Glutamatergic neuron (in vitro differentiated cells): ENCODE measurements around the gene GFY. TPM values are rescaled to one million over a fixed set of nuclear protein-coding genes. Genes with fewer than 3 reads are reported as not detected.
A peak's percentile ranks its signal among the peaks of the same experiment; 100 is the strongest.

Experiments used
- DNase-seq: peaks from one replicate; pipeline ENCODE4 v3.0.0; 2022
- H3K27ac Mint-ChIP-seq: one replicate; pipeline ENCODE4 v1.8.0; 2020; ENCODE audit warnings: mild to moderate bottlenecking, mixed read lengths, inconsistent platforms; ENCODE audit not compliant: unreplicated experiment
- H3K27me3 Mint-ChIP-seq: one replicate; pipeline ENCODE4 v1.8.0; 2020; ENCODE audit warnings: mild to moderate bottlenecking, moderate library complexity, mixed read lengths, inconsistent platforms; ENCODE audit not compliant: unreplicated experiment
- H3K36me3 Mint-ChIP-seq: one replicate; pipeline ENCODE4 v1.8.0; 2020; ENCODE audit warnings: mild to moderate bottlenecking, mixed read lengths, inconsistent platforms; ENCODE audit not compliant: unreplicated experiment
- H3K4me1 Mint-ChIP-seq: one replicate; pipeline ENCODE4 v1.8.0; 2020; ENCODE audit warnings: mild to moderate bottlenecking, low read depth, mixed read lengths, inconsistent platforms; ENCODE audit not compliant: unreplicated experiment
- H3K4me3 Mint-ChIP-seq: one replicate; pipeline ENCODE4 v1.8.0; 2020; ENCODE audit warnings: mild to moderate bottlenecking, mixed read lengths, inconsistent platforms; ENCODE audit not compliant: unreplicated experiment
- H3K9me3 Mint-ChIP-seq: one replicate; pipeline ENCODE4 v1.8.0; 2020; ENCODE audit warnings: mild to moderate bottlenecking, moderate library complexity, mixed read lengths, inconsistent platforms; ENCODE audit not compliant: unreplicated experiment
- total RNA-seq: library from RNA; stranded (reverse); fragmentation: NEBNext Ultra II Directional; extraction: Animal tissue kit (Norgen Biotek cat#: 25700); gene quantifications from one replicate; pipeline ENCODE4 v1.2.1, GENCODE V29; 2021; ENCODE audit not compliant: unreplicated experiment
- TF ChIP-seq, protein P1 (sequence below): fragments of 200-600 bp; sonication (generic); IDR thresholded peaks from one replicate; pipeline ENCODE4 v1.5.0; 2021; ENCODE audit not compliant: partially characterized antibody, unreplicated experiment

GFY gene
- total RNA-seq, 1 donor from 2014 or later = 0.88 TPM

DNA sequence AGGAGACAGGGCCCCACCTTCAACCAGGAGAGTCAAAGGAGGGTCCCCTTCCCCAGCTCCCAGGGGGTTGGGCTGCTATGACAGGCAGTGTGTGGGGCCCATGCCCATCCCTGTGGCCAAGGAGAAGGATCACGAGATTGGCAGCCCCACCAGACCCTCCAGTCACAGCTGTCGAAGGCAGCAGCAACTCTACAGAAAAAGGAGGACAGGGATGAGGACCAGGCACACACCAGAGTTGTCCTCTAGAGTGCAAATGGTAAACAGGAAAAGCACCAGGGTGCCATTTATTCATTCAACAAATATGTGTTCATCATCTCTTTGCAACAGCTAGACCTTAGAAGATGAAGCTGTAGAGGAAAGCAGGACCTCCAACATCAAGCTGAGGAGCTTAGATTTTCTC, 6.0 kb upstream of the GFY start:
- Mint-ChIP-seq H3K9me3 (peaks cover 7% of the 10 kb centered on the region), H3K27ac (no peak overlapping the region), H3K27me3 (peaks cover 23% of the 10 kb centered on the region), H3K36me3 (no peaks in the 10 kb centered on the region), H3K4me1 (peaks cover 22% of the 10 kb centered on the region), H3K4me3 (no peak overlapping the region)
- no peak for DNase-seq
- TF ChIP-seq, protein P1, sequence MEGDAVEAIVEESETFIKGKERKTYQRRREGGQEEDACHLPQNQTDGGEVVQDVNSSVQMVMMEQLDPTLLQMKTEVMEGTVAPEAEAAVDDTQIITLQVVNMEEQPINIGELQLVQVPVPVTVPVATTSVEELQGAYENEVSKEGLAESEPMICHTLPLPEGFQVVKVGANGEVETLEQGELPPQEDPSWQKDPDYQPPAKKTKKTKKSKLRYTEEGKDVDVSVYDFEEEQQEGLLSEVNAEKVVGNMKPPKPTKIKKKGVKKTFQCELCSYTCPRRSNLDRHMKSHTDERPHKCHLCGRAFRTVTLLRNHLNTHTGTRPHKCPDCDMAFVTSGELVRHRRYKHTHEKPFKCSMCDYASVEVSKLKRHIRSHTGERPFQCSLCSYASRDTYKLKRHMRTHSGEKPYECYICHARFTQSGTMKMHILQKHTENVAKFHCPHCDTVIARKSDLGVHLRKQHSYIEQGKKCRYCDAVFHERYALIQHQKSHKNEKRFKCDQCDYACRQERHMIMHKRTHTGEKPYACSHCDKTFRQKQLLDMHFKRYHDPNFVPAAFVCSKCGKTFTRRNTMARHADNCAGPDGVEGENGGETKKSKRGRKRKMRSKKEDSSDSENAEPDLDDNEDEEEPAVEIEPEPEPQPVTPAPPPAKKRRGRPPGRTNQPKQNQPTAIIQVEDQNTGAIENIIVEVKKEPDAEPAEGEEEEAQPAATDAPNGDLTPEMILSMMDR = no peak

DNA sequence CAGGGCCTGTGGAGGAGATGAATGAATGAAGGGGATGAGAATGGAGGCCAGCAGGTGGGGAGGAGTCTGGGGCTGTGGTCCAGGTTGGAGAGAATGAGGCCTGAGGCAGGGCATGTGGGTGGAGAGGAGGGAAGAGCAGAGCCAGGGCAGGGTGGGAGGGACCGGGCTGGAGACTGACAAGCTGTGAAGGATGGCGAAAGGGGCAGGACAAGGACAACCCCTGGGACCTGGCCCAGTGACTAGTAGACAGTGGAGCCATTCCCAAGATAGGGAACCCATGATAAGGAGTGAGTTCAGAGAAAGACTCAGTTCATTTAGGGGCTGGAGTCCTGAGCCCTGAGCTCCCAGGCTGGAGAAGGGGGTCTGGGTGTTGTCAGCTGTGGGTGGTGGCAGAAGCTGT, 5.0 kb upstream of the GFY start:
- H3K4me1 Mint-ChIP-seq = peaks cover 19% of the 10 kb centered on the region

DNA sequence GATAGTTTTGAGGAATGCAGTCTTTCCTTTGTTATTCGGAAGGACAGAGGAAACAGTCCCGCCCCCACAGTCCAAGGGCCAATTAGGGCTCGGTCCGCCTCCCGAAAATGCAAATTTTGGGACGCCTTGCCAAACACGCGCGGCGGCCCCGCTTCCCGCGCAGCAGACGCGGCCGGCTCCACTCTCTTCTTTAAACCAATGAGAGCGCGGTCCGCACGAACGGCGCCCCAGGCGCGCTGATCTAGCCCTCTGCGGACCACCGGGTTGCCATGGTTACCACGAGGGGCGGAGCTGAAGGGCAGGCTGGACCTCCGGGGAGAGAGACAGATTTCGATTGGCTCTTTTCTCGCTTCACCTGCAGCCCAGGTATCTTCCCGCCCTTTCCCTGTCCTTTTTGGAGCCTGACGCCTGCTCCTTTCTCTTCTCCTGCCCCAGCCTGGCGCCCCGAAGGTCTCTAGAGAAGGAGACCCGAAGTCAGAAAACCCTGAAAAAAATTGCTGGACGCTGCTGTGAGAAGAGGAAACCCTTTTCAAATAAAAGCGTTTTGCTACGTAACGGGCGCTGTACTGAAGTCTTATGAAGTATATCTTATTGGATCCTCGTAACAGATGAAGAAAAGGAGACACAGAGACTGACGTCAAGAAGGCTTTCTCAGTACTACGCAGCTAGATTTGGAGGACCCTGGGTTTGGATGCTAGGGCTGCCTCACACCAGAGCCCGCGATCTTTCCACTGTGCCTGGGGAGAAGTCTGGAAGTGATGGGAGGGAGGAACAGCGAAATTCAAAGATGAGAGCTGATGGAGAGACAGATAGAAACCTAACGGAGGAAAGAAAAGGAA, 3.9 kb upstream of the GFY start:
- Mint-ChIP-seq H3K27me3 (peaks cover 25% of the 10 kb centered on the region), H3K9me3 (peaks cover 9% of the 10 kb centered on the region), H3K27ac (peak overlapping the region; percentile 50), H3K4me3 (peak overlapping the region; percentile 67), H3K36me3 (no peaks in the 10 kb centered on the region), H3K4me1 (peaks cover 27% of the 10 kb centered on the region)
- peak; percentile 87 for DNase-seq
- TF ChIP-seq, protein P1 = no peak

More for the DNA sequence above, 5.0 kb upstream of the GFY start:
- H3K27ac Mint-ChIP-seq = no peak overlapping the region
- no peak for DNase-seq
- H3K9me3 Mint-ChIP-seq = peaks cover 9% of the 10 kb centered on the region
- TF ChIP-seq, protein P1 = no peak
- H3K4me3 Mint-ChIP-seq = peak overlapping the region; percentile 64
- no peaks in the 10 kb centered on the region for H3K36me3 Mint-ChIP-seq
- H3K27me3 Mint-ChIP-seq = peaks cover 24% of the 10 kb centered on the region

DNA sequence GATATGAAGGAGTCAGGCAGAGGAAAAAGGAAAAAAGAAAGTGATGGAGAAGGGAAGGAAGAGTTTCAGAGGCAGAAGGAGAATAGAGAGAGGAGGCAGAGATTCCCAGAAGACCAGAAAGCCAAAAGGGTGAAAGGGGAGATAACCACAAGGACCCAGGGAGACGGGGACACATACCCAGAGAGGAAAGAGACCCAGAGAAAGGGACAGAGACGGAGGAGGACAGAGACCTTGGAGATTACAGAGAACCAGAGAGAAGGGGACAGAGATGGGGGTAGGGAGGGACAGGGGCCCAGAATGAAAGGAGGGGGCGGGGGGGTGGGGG, 3.3 kb upstream of the GFY start:
- peaks cover 26% of the 10 kb centered on the region for H3K27me3 Mint-ChIP-seq
- H3K4me1 Mint-ChIP-seq = peaks cover 33% of the 10 kb centered on the region
- no peaks in the 10 kb centered on the region for H3K36me3 Mint-ChIP-seq
- TF ChIP-seq, protein P1 = no peak
- peak overlapping the region; percentile 50 for H3K27ac Mint-ChIP-seq
- peaks cover 11% of the 10 kb centered on the region for H3K9me3 Mint-ChIP-seq
- no peak for DNase-seq
- peak overlapping the region; percentile 67 for H3K4me3 Mint-ChIP-seq

DNA sequence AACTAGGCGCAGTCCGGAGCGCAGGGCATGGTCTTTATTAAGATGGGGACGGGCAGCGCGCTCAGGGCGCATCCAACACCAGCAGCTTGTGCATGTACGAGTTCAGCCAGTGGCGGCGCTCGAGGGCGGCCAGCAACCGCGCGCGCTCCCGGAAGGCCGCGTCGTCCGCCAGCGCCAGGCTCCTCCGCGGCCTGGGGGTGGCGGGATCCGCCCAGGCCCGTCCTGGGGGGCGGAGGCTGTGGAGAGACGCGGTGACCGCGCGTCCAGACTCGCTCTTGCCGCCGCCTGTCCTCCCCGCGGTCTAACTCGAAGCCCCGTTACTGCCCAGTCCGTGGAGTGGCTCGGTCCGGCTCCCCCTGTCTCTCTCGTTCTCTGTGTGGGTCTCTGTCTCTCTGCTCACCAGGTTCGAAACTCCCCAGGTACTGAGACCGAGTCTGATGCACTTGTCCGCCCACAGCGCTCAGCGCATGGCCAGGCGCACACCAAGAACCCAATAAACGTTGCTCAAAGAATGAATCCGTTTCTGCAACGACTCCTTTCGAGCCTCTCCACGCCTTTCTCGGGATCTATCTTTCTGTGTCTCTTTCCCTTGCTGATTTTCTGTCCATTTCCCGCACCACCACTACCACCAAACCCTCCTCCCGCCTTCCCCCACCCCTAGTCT, 2.6 kb upstream of the GFY start:
- peak overlapping the region; percentile 22 for H3K27ac Mint-ChIP-seq
- peaks cover 15% of the 10 kb centered on the region for H3K9me3 Mint-ChIP-seq
- peak; percentile 86 for DNase-seq
- TF ChIP-seq, protein P1 = peak; percentile 79
- H3K4me1 Mint-ChIP-seq = peaks cover 36% of the 10 kb centered on the region
- peaks cover 28% of the 10 kb centered on the region for H3K27me3 Mint-ChIP-seq
- H3K4me3 Mint-ChIP-seq = peak overlapping the region; percentile 88
- no peaks in the 10 kb centered on the region for H3K36me3 Mint-ChIP-seq
